Heart right ventricle (tissue), 16 donors: ENCODE data around the gene TRAT1. TPM values are rescaled to one million over a fixed set of nuclear protein-coding genes. Genes with fewer than 3 reads are reported as not detected.

Source experiments
- ATAC-seq, 8 donors: fragments of 200-7000 bp; cut with Tn5 transposase; one replicate each; pipeline ENCODE4 v1.9.1; 2020; ENCODE audit warnings: mild to moderate bottlenecking in 8 of 8, moderate library complexity in 8 of 8, moderate number of reproducible peaks in 1 of 8
- DNase-seq, 2 donors: peaks; one replicate each; pipeline ENCODE4 v3.0.0-alpha.2; 2020
- H3K27ac ChIP-seq, 10 donors: fragments of 200-600 bp; sonication (generic) in 2 of 10; one replicate each; pipeline versions ENCODE4 v1.5.0 to v1.8.0; 2020 to 2022; ENCODE audit warnings: mild to moderate bottlenecking in 3 of 10
- H3K27me3 ChIP-seq, 7 donors: fragments of 200-600 bp; one replicate each; pipeline ENCODE4 v1.8.0; 2021 to 2022; ENCODE audit warnings: mild to moderate bottlenecking in 2 of 7
- H3K36me3 ChIP-seq, 9 donors: fragments of 200-600 bp; sonication (generic) in 1 of 9; one replicate each; pipeline versions ENCODE4 v1.5.0 to v1.8.0; 2020 to 2022; ENCODE audit warnings: mild to moderate bottlenecking in 2 of 9
- H3K4me1 ChIP-seq, 9 donors: fragments of 200-600 bp; sonication (generic) in 1 of 9; one replicate each; pipeline versions ENCODE4 v1.5.0 to v1.8.0; 2020 to 2022; ENCODE audit warnings: mild to moderate bottlenecking in 4 of 9
- H3K4me3 ChIP-seq, 10 donors: fragments of 200-600 bp; sonication (generic) in 2 of 10; one replicate each; pipeline versions ENCODE4 v1.5.0 to v1.8.0; 2020 to 2022; ENCODE audit warnings: mild to moderate bottlenecking in 7 of 10, moderate library complexity in 2 of 10
- H3K9me3 ChIP-seq, 11 donors: fragments of 200-600 bp in 10 of 11; sonication (generic) in 2 of 11; one replicate each; pipeline versions ENCODE4 v1.5.0 to v1.8.0; 2013 to 2022; ENCODE audit warnings: mild to moderate bottlenecking in 2 of 11, control low read depth in 1 of 11, moderate library complexity in 1 of 11
- CTCF ChIP-seq, 9 donors: fragments of 200-600 bp; sonication (generic) in 2 of 9; IDR thresholded peaks; one replicate each; pipeline versions ENCODE4 v1.5.0 to v1.8.0; 2021 to 2022; ENCODE audit warnings: antibody characterized with exemption in 9 of 9, mild to moderate bottlenecking in 5 of 9, moderate library complexity in 1 of 9
- WGBS, 2 donors: extraction: QIAGEN DNeasy Blood & Tissue Kit; methylation state at CpG; one replicate each; pipeline ENCODE4 v1.1.7; 2013; ENCODE audit warnings: inconsistent platforms in 1 of 2; 5-methylcytosine and 5-hydroxymethylcytosine counted together
- intact Hi-C, 10 donors: fragments of 100-400 bp; cut with DNase I; formaldehyde crosslinking; loops; one replicate each; pipeline versions ENCODE4 v1.11.1 to v1.14.2; 2022
- polyA plus RNA-seq, 2 donors: library from polyadenylated mRNA; stranded (reverse); fragments of 200-250 nt; gene quantifications; one replicate each; pipeline ENCODE4 v1.2.3, GENCODE V29; 2013
- total RNA-seq, 10 donors: library from RNA; stranded (reverse); fragmentation: NEBNext Ultra II Directional in 3 of 10; extraction: Animal tissue kit (Norgen Biotek cat#: 25700) in 3 of 10; gene quantifications; one replicate each; pipeline versions ENCODE4 v1.2.1 to v1.2.4, GENCODE V29; 2021 to 2023
- donor health status: Arrhythmogenic right ventricular cardiomyopathy.
- donor health status: ischemic (EF 13 %, LVEDD 7.1; RV severe dilation, severe dysfunction).
- donor health status: healthy with polysubstance abuse.
- donor health status: DM: no; HTN: yes; CAD: no.
- donor health status: DM: no; HTN: no; CAD: no.
- donor health status: ischemic (EF 25% LVEDD 6.9; RV normal size, moderate dysfunction).
- donor health status: ischemic (EF 25% LVEDD 5.7; RV mildly dilated, moderate dysfunction).
- donor health status: healthy.
- donor health status: DM: yes; HTN: yes; CAD: no.
- donor health status: Ischemic cardiomyopathy.
- donor health status: ischemic (EF 35%, LVEDD 5.7; RV mildly dilated, moderate dysfunction).
- donor health status: nonischemic (EF 11% LVEDD 7.7; RV severe dilation, severe dysfunction).
- donor health status: DM: yes; HTN: yes; CAD: no.
- donor health status: PGD.
- donor health status: ischemic (EF 29% LVEDD 5.4; RV normal size, mild dysfunction).
- donor health status: nonischemic (EF 23%, LVEDD 6.1; RV moderate dilation, normal function).

TRAT1 gene
- total and polyA plus RNA-seq, 12 donors, result 0.07 to 0.79 (median 0.20) TPM; not detected in 7

- H3K4me1 ChIP-seq, result no peaks in the 10 kb centered on the region
- intact Hi-C loops, result no loop called here
- no peaks in the 10 kb centered on the region for H3K36me3 ChIP-seq
- 47 to 48% methylated on average over 1 of the region's 1 CpG for WGBS, 2 donors
- no peak for DNase-seq
- no peaks in the 10 kb centered on the region for H3K9me3 ChIP-seq
- ATAC-seq, result no peak
- H3K27me3 ChIP-seq, result peaks cover 0 to 3% (median 0%) of the 10 kb centered on the region in 7 donors
- no peak for TF ChIP-seq CTCF (IDR thresholded peaks at IDR 0.05)
- H3K27ac ChIP-seq, result no peak overlapping the region
- no peak overlapping the region for H3K4me3 ChIP-seq
Measured at GRCh38 chr3:108877901-108878300, 55.3 kb downstream of the TRAT1 start.

GRCh38 chr3:108879915-108880314, 57.3 kb downstream of the TRAT1 start:
- Histone ChIP-seq H3K27me3 (peaks cover 0 to 3% (median 0%) of the 10 kb centered on the region in 7 donors), H3K27ac (no peak overlapping the region), H3K4me3 (no peak overlapping the region), H3K36me3 (no peaks in the 10 kb centered on the region), H3K9me3 (no peaks in the 10 kb centered on the region), H3K4me1 (no peaks in the 10 kb centered on the region)
- 79 to 85% methylated on average over 8 of the region's 8 CpGs for WGBS, 2 donors
- ATAC-seq (no peak), DNase-seq (no peak)
- intact Hi-C loops, result no loop called here
- no peak for TF ChIP-seq CTCF (IDR thresholded peaks at IDR 0.05)

DNA sequence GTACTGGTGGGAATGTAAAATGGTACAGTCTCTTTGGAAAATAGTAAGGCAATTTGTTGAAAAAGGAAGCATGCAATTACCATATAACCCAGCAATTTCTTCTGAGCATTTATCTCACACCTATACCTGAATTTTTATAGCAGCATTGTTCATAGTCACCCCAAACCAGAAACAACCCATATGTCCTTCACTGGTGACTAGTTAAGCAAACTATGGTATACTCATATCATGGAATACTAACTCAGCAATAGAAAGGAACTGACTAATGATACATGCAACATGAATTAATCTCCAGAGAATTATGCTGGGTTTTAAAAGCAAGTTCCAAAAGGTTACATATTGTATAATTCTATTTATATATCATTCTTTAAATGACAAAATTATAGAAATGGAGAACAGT, 60.2 kb downstream of the TRAT1 start:
- no peak for TF ChIP-seq CTCF (IDR thresholded peaks at IDR 0.05)
- no peaks in the 10 kb centered on the region for H3K9me3 ChIP-seq
- no peak overlapping the region for H3K27ac ChIP-seq
- ATAC-seq (no peak), DNase-seq (no peak)
- H3K36me3 ChIP-seq, result no peaks in the 10 kb centered on the region
- H3K4me3 ChIP-seq, result no peak overlapping the region
- no peaks in the 10 kb centered on the region for H3K4me1 ChIP-seq
- peaks cover 0 to 3% (median 0%) of the 10 kb centered on the region in 7 donors for H3K27me3 ChIP-seq
- intact Hi-C loops, result no loop called here

GRCh38 chr3:108883373-108883772, 60.8 kb downstream of the TRAT1 start:
- Histone ChIP-seq H3K9me3 (no peaks in the 10 kb centered on the region), H3K36me3 (no peaks in the 10 kb centered on the region), H3K27ac (no peak overlapping the region), H3K4me1 (no peaks in the 10 kb centered on the region), H3K4me3 (no peak overlapping the region), H3K27me3 (peaks cover 0 to 3% (median 0%) of the 10 kb centered on the region in 7 donors)
- WGBS, 2 donors, result 46 to 82% methylated on average over 1 of the region's 1 CpG
- intact Hi-C loops, result no loop called here
- no peak for TF ChIP-seq CTCF (IDR thresholded peaks at IDR 0.05)
- DNase-seq (no peak), ATAC-seq (no peak)
